NB4 (cell line): ENCODE data around the gene RAP1GAP2.

Experiments used
- MYC ChIP-seq: IDR thresholded peaks from 2 replicates; pipeline ENCODE4 v1.6.1; 2011; ENCODE audit warnings: low read depth, low read length
- TF ChIP-seq, protein P1 (sequence below): IDR thresholded peaks from one replicate; pipeline ENCODE4 v1.5.1; 2012; ENCODE audit warnings: low read depth, low read length

DNA sequence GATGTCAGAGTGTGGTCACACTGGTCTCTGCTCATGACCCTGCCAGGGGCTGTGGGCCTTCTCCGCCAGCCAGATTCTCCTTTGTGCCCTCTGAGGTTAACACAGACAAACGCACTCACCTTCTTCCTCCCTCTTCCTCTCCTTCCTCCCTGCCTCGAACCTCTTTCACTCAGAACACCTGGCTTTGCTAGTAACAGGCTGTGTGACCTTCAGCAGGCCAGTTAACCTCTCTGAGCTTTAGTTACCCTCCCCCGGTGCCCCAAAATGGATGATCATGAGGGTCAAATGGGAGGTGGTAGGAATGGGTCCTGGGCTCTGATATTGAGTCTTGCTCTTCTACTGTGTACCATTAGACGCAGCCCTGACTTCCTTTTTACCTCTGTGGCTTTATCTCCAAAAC, 140.1 kb downstream of the RAP1GAP2 start:
- TF ChIP-seq, protein P1, sequence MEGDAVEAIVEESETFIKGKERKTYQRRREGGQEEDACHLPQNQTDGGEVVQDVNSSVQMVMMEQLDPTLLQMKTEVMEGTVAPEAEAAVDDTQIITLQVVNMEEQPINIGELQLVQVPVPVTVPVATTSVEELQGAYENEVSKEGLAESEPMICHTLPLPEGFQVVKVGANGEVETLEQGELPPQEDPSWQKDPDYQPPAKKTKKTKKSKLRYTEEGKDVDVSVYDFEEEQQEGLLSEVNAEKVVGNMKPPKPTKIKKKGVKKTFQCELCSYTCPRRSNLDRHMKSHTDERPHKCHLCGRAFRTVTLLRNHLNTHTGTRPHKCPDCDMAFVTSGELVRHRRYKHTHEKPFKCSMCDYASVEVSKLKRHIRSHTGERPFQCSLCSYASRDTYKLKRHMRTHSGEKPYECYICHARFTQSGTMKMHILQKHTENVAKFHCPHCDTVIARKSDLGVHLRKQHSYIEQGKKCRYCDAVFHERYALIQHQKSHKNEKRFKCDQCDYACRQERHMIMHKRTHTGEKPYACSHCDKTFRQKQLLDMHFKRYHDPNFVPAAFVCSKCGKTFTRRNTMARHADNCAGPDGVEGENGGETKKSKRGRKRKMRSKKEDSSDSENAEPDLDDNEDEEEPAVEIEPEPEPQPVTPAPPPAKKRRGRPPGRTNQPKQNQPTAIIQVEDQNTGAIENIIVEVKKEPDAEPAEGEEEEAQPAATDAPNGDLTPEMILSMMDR: no peak
- TF ChIP-seq MYC: no peak
